Camera-type eye (tissue), 1 donor: ENCODE data around the gene HIVEP2. TPM values are rescaled to one million over a fixed set of nuclear protein-coding genes. Genes with fewer than 3 reads are reported as not detected.

Experiments used
- total RNA-seq: library from RNA; depleted of rRNA; stranded (reverse); fragments of >200 nt; gene quantifications from one replicate; pipeline ENCODE4 v1.2.3, GENCODE V29; 2014

The HIVEP2 gene
- total RNA-seq = 32.4 TPM

GRCh38 chr6:142945049-142945445 lies at the start of gene HIVEP2:
HIVEP2 (minus strand) TSS chr6:142945176; CDS start chr6:142774738, 170,438 bp downstream.

Other genes with a start within 250 kb of the HIVEP2 start
- 41.6 TPM for gene AIG1, start 115.7 kb upstream of the HIVEP2 start, total RNA-seq